Suprapubic skin (tissue), 3 donors: ENCODE measurements around the gene LDLRAD4.

ENCODE experiments used
- CTCF ChIP-seq, 2 donors: fragments of 200-600 bp in 1 of 2; fragments of 450-650 bp in 1 of 2; sonication (generic) in 1 of 2; IDR thresholded peaks; one replicate each; pipeline ENCODE4 v1.5.1; 2016 to 2019; ENCODE audit warnings: antibody characterized with exemption in 2 of 2, mild to moderate bottlenecking in 1 of 2, moderate library complexity in 1 of 2
- EP300 ChIP-seq: sonication (generic); formaldehyde crosslinking; IDR thresholded peaks from one replicate; pipeline ENCODE4 v1.6.1; 2017; ENCODE audit warnings: antibody characterized with exemption

GRCh38 chr18:13541621-13542519 is 323.3 kb downstream of the LDLRAD4 start:
- no peak for TF ChIP-seq EP300
- no peak for TF ChIP-seq CTCF (IDR thresholded peaks at IDR 0.05)
